ENCODE data around the gene LANCL1.

- TF ChIP-seq CTCF (IDR thresholded peaks at IDR 0.05) (no peak), POLR2A (IDR thresholded peaks at IDR 0.05) (no peak)
These were observed 86.7 kb downstream of the LANCL1 start for GRCh38 chr2:210389856-210390255.

All from lower leg skin (tissue), 3 donors.